Tibial nerve (tissue), 4 donors: Measurements from ENCODE around the gene SNAPC4. TPM values are rescaled to one million over a fixed set of nuclear protein-coding genes. Genes with fewer than 3 reads are reported as not detected.
A peak's percentile ranks its signal among the peaks of the same experiment; 100 is the strongest.
"Not testable (repeated sequence)": the region's sequence is repeated elsewhere in the genome, so short reads cannot be mapped to it uniquely, and the experiment has no call there.

Experiments used
- DNase-seq, 2 donors: peaks; one replicate each; pipeline ENCODE4 v3.0.0-alpha.2; 2019; ENCODE audit warnings: low spot score in 2 of 2
- H3K27ac ChIP-seq, 4 donors: fragments of 200-600 bp; sonication (generic) in 3 of 4; one replicate each; pipeline ENCODE4 v1.5.1; 2017 to 2019; ENCODE audit warnings: mild to moderate bottlenecking in 1 of 4
- H3K27me3 ChIP-seq, 2 donors: fragments of 200-600 bp; sonication (generic) in 1 of 2; one replicate each; pipeline versions ENCODE4 v1.5.1 to v1.6.0; 2017 to 2019
- H3K36me3 ChIP-seq, 3 donors: fragments of 200-600 bp; sonication (generic); one replicate each; pipeline ENCODE4 v1.5.1; 2018 to 2019
- H3K4me1 ChIP-seq, 4 donors: fragments of 200-600 bp; sonication (generic) in 3 of 4; one replicate each; pipeline ENCODE4 v1.5.1; 2017 to 2019
- H3K4me3 ChIP-seq, 4 donors: fragments of 200-600 bp; sonication (generic) in 3 of 4; one replicate each; pipeline ENCODE4 v1.5.1; 2017 to 2019; ENCODE audit warnings: mild to moderate bottlenecking in 1 of 4, moderate library complexity in 1 of 4
- H3K9me3 ChIP-seq, 4 donors: fragments of 200-600 bp; sonication (generic) in 3 of 4; one replicate each; pipeline ENCODE4 v1.5.1; 2017 to 2019
- CTCF ChIP-seq, 5 experiments: fragments of 200-600 bp in 3 of 5; fragments of 450-650 bp in 2 of 5; sonication (generic) in 3 of 5; IDR thresholded peaks; one replicate each; pipeline ENCODE4 v1.5.1; 2016 to 2019; ENCODE audit warnings: antibody characterized with exemption in 5 of 5, mild to moderate bottlenecking in 3 of 5, moderate library complexity in 2 of 5
- EP300 ChIP-seq, 2 donors: sonication (generic); formaldehyde crosslinking; IDR thresholded peaks; one replicate each; pipeline ENCODE4 v1.6.1; 2017; ENCODE audit warnings: antibody characterized with exemption in 2 of 2, mild to moderate bottlenecking in 1 of 2
- POLR2A ChIP-seq, 2 donors: fragments of 450-650 bp; IDR thresholded peaks; one replicate each; pipeline ENCODE4 v1.6.1; 2017; ENCODE audit warnings: antibody characterized with exemption in 2 of 2, mild to moderate bottlenecking in 2 of 2, moderate library complexity in 2 of 2
- WGBS, 2 donors: methylation state at CpG; one replicate each; pipeline ENCODE4 v1.1.5; 2018; 5-methylcytosine and 5-hydroxymethylcytosine counted together
- total RNA-seq, 4 donors: library from RNA; depleted of rRNA; stranded (reverse); fragments of >200 nt; gene quantifications; one replicate each; pipeline ENCODE4 v1.1.0, GENCODE V29; 2016

Gene SNAPC4
- total RNA-seq, 4 donors from 2014 or later: 7.0 to 21.0 (median 9.5) TPM

- H3K27ac ChIP-seq: peak overlapping the region; percentile 46 to 96 (median 89)
Observed at GRCh38 chr9:136409557-136410455, 9.8 kb upstream of the SNAPC4 start.

GRCh38 chr9:136407911-136408310 lies 7.9 kb upstream of the SNAPC4 start:
- 85 to 90% methylated on average over 7 of the region's 7 CpGs for WGBS, 2 donors

More at GRCh38 chr9:136409557-136410455, 9.8 kb upstream of the SNAPC4 start:
- Histone ChIP-seq H3K4me1 (peaks cover 0 to 42% (median 19%) of the 10 kb centered on the region in 4 donors), H3K27me3 (no peaks in the 10 kb centered on the region), H3K9me3 (no peaks in the 10 kb centered on the region), H3K4me3 (peak overlapping the region; percentile 82 to 97 (median 87)), H3K36me3 (peaks cover 8 to 57% (median 9%) of the 10 kb centered on the region in 3 donors)
- TF ChIP-seq CTCF (IDR thresholded peaks at IDR 0.05): peak in 1 of 5 experiments; percentile 3
- TF ChIP-seq EP300 (IDR thresholded peaks at IDR 0.05): peak in 1 of 2 donors; percentile 10
- TF ChIP-seq POLR2A (IDR thresholded peaks at IDR 0.05): peak in 1 of 2 donors; percentile 7
- DNase-seq: no peak
- WGBS, 2 donors: 9 to 10% methylated on average over 44 of the region's 71 CpGs

GRCh38 chr9:136407061-136407460 lies 7.1 kb upstream of the SNAPC4 start:
- not testable (repeated sequence) for DNase-seq, H3K27me3 ChIP-seq, H3K9me3 ChIP-seq, H3K4me3 ChIP-seq, H3K27ac ChIP-seq
- Histone ChIP-seq H3K4me1 (peaks cover 0 to 30% (median 23%) of the 10 kb centered on the region in 4 donors), H3K36me3 (peaks cover 3 to 57% (median 8%) of the 10 kb centered on the region in 3 donors)
- 92% methylated on average over 28 of the region's 28 CpGs for WGBS, 2 donors

More at GRCh38 chr9:136407911-136408310, 7.9 kb upstream of the SNAPC4 start:
- Histone ChIP-seq H3K4me1 (peaks cover 0 to 39% (median 23%) of the 10 kb centered on the region in 4 donors), H3K9me3 (no peaks in the 10 kb centered on the region), H3K36me3 (peaks cover 3 to 55% (median 8%) of the 10 kb centered on the region in 3 donors), H3K27me3 (no peaks in the 10 kb centered on the region), H3K27ac (no peak overlapping the region), H3K4me3 (no peak overlapping the region)
- DNase-seq: no peak
- TF ChIP-seq POLR2A (IDR thresholded peaks at IDR 0.05): no peak
- no peak for TF ChIP-seq EP300 (IDR thresholded peaks at IDR 0.05)
- TF ChIP-seq CTCF (IDR thresholded peaks at IDR 0.05): no peak

- not testable (repeated sequence) for DNase-seq, H3K27me3 ChIP-seq, H3K4me3 ChIP-seq, H3K9me3 ChIP-seq, H3K27ac ChIP-seq
- Histone ChIP-seq H3K4me1 (peaks cover 0 to 24% (median 14%) of the 10 kb centered on the region in 4 donors), H3K36me3 (peaks cover 3 to 59% (median 8%) of the 10 kb centered on the region in 3 donors)
- WGBS, 2 donors: 86 to 90% methylated on average over 10 of the region's 10 CpGs
Observed at GRCh38 chr9:136405904-136406303, 5.9 kb upstream of the SNAPC4 start.

GRCh38 chr9:136405481-136405880 lies 5.5 kb upstream of the SNAPC4 start:
- Histone ChIP-seq H3K36me3 (peaks cover 3 to 59% (median 8%) of the 10 kb centered on the region in 3 donors), H3K4me1 (peaks cover 0 to 27% (median 18%) of the 10 kb centered on the region in 4 donors), H3K27me3 (no peaks in the 10 kb centered on the region), H3K9me3 (no peaks in the 10 kb centered on the region), H3K27ac (no peak overlapping the region), H3K4me3 (no peak overlapping the region)
- 82 to 92% methylated on average over 7 of the region's 7 CpGs for WGBS, 2 donors
- DNase-seq: no peak
- TF ChIP-seq CTCF (IDR thresholded peaks at IDR 0.05): no peak
- no peak for TF ChIP-seq POLR2A (IDR thresholded peaks at IDR 0.05)
- TF ChIP-seq EP300 (IDR thresholded peaks at IDR 0.05): no peak

GRCh38 chr9:136404801-136405136 lies 4.8 kb upstream of the SNAPC4 start:
- no peak for DNase-seq
- Histone ChIP-seq H3K36me3 (peaks cover 3 to 59% (median 8%) of the 10 kb centered on the region in 3 donors), H3K27ac (peak overlapping the region in 1 of 4 donors; percentile 59), H3K9me3 (no peaks in the 10 kb centered on the region), H3K4me3 (no peak overlapping the region), H3K4me1 (peaks cover 0 to 29% (median 18%) of the 10 kb centered on the region in 4 donors), H3K27me3 (no peaks in the 10 kb centered on the region)
- WGBS, 2 donors: 84 to 91% methylated on average over 14 of the region's 14 CpGs
- TF ChIP-seq EP300 (IDR thresholded peaks at IDR 0.05): no peak
- no peak for TF ChIP-seq POLR2A (IDR thresholded peaks at IDR 0.05)
- TF ChIP-seq CTCF (IDR thresholded peaks at IDR 0.05): no peak
